Rectal smooth muscle tissue (tissue), 1 donor: ENCODE results near the gene TCP11.

Source experiments
- H3K27ac ChIP-seq: one replicate; pipeline ENCODE4 v1.7.0; 2013; ENCODE audit warnings: low read depth, low read length, inconsistent platforms
- H3K27me3 ChIP-seq: one replicate; pipeline ENCODE4 v1.7.0; 2013; ENCODE audit warnings: low read length; ENCODE audit not compliant: control insufficient read depth, insufficient read depth
- H3K36me3 ChIP-seq: one replicate; pipeline ENCODE4 v1.7.0; 2013; ENCODE audit warnings: low read length; ENCODE audit not compliant: control insufficient read depth, insufficient read depth
- H3K4me1 ChIP-seq: one replicate; pipeline ENCODE4 v1.7.0; 2013; ENCODE audit warnings: low read length; ENCODE audit not compliant: control insufficient read depth, insufficient read depth
- H3K4me3 ChIP-seq: one replicate; pipeline ENCODE4 v1.7.0; 2013; ENCODE audit warnings: low read length
- H3K9ac ChIP-seq: one replicate; pipeline ENCODE4 v1.7.0; 2013; ENCODE audit warnings: low read length

Gene TCP11

GRCh38 chr6:35094183-35094582 lies 47.0 kb downstream of the TCP11 start:
- no peaks in the 10 kb centered on the region for H3K27me3 ChIP-seq
- H3K4me3 ChIP-seq: no peak overlapping the region
- H3K4me1 ChIP-seq: peaks cover 38% of the 10 kb centered on the region
- H3K27ac ChIP-seq: no peak overlapping the region
- no peak overlapping the region for H3K9ac ChIP-seq
- peaks cover 10% of the 10 kb centered on the region for H3K36me3 ChIP-seq

DNA sequence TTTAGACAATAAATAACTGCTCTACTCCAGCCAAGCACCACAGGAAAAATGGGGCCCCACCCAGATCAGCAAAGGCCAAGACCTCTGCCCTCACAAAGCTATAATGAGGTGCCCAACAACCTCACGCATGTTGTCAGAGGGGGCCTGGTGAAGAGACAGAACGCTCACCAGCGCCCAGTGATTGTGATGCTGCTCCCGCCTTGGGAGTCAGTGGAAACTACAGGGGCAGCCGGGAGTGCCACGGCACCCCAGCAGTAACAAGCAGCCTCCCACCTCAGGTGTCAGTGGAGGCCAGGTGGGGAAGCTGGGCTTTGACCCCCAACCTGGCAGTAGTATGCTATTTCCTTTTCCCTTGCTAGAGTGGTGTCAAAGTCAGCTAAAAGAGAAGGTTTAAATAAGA lies 47.4 kb downstream of the TCP11 start:
- Histone ChIP-seq H3K36me3 (peaks cover 13% of the 10 kb centered on the region), H3K27me3 (no peaks in the 10 kb centered on the region), H3K9ac (no peak overlapping the region), H3K4me1 (peaks cover 42% of the 10 kb centered on the region), H3K4me3 (no peak overlapping the region), H3K27ac (no peak overlapping the region)

DNA sequence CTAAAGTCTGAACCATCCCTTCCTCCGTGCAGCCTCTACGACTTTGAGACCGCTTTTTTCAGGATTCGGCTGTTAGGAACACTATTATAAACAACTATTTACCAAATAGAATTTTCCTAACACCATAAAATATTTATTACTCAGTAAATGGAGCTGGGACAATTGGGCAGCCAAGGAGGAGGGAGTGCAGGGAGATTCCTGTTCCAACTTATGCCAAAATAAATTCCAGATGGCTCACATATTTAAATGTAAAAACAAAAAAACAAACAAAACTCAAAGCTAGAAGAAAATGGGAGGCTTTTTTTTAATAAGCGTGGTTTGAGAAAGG lies 48.1 kb downstream of the TCP11 start:
- peaks cover 42% of the 10 kb centered on the region for H3K4me1 ChIP-seq
- H3K27me3 ChIP-seq: no peaks in the 10 kb centered on the region
- no peak overlapping the region for H3K9ac ChIP-seq
- no peak overlapping the region for H3K4me3 ChIP-seq
- peaks cover 17% of the 10 kb centered on the region for H3K36me3 ChIP-seq
- H3K27ac ChIP-seq: peak overlapping the region; percentile 54

GRCh38 chr6:35092362-35093117 lies 48.6 kb downstream of the TCP11 start:
- H3K27me3 ChIP-seq: no peaks in the 10 kb centered on the region
- peak overlapping the region; percentile 54 for H3K27ac ChIP-seq
- peaks cover 17% of the 10 kb centered on the region for H3K36me3 ChIP-seq
- peaks cover 42% of the 10 kb centered on the region for H3K4me1 ChIP-seq
- H3K4me3 ChIP-seq: no peak overlapping the region
- no peak overlapping the region for H3K9ac ChIP-seq

DNA sequence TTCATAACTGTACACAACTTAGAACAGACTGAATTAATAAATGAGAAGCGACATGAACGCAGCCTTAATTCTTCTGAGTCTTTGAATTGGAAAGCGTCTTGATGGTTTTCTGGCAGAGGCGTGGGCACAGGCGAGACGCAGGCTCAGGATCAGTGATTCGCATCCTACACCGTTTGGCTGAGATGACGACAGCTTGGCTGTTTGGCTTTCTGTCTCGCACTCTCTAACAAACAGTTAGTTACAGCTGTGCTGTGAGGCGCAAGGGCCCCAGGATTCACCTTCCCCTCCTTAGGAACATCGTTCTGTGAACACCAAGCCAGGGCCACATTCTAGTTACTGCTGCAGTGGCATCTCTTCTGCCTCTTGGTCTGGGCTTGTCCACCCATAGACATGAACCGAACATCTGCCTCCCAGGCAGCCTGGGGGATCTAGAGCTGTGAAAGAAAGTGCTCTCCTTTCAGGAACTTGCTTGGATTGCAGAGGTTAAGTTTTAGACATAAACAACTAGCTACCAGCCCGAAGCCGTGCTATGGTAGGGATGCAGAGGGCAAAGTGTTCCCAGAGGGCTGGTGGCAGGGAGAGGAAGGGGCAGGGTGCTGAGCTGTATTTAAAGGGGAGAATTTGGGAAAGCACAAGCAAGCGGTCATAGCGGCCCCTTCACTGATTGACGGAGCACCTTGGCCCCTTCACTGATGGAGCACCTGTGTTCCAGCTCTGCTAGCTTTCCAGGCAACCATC lies 49.6 kb downstream of the TCP11 start:
- Histone ChIP-seq H3K27ac (peak overlapping the region; percentile 54), H3K9ac (no peak overlapping the region)

DNA sequence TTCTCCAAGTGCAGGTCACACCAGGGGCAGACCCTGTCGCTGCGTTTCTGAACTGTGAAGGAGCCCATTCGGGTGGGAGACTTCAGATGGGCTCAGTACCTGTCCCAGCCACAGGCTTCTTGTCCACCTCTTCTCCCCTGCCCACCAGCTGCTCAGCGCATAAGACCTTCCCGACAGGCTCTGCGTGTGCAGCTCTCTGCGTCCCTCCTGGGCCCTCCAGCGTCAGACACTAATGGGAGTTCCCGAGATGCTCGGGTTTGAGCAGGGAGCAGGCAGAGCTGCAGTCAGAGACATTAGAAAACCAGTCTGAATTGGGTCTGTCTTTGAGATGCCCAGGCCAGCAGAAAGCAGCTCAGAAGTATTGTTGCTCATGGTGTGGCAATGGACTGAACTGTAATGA lies 50.4 kb downstream of the TCP11 start:
- peak overlapping the region; percentile 54 for H3K27ac ChIP-seq
- peaks cover 35% of the 10 kb centered on the region for H3K4me1 ChIP-seq

More for the DNA sequence above, 49.6 kb downstream of the TCP11 start:
- Histone ChIP-seq H3K36me3 (peaks cover 27% of the 10 kb centered on the region), H3K4me1 (peaks cover 42% of the 10 kb centered on the region), H3K4me3 (no peak overlapping the region), H3K27me3 (no peaks in the 10 kb centered on the region)

GRCh38 chr6:35089935-35090505 lies 51.1 kb downstream of the TCP11 start:
- Histone ChIP-seq H3K9ac (no peak overlapping the region), H3K27ac (peak overlapping the region; percentile 54), H3K4me3 (no peak overlapping the region), H3K36me3 (peaks cover 35% of the 10 kb centered on the region), H3K27me3 (no peaks in the 10 kb centered on the region), H3K4me1 (peaks cover 34% of the 10 kb centered on the region)

More for the DNA sequence above, 50.4 kb downstream of the TCP11 start:
- Histone ChIP-seq H3K36me3 (peaks cover 32% of the 10 kb centered on the region), H3K9ac (no peak overlapping the region), H3K4me3 (no peak overlapping the region), H3K27me3 (no peaks in the 10 kb centered on the region)

- Histone ChIP-seq H3K4me3 (no peak overlapping the region), H3K27me3 (no peaks in the 10 kb centered on the region), H3K9ac (no peak overlapping the region), H3K4me1 (peaks cover 34% of the 10 kb centered on the region), H3K36me3 (peaks cover 35% of the 10 kb centered on the region), H3K27ac (peak overlapping the region; percentile 54)
Observed at GRCh38 chr6:35089216-35089934, 51.8 kb downstream of the TCP11 start.

GRCh38 chr6:35088281-35089215 lies 52.6 kb downstream of the TCP11 start:
- Histone ChIP-seq H3K4me3 (no peak overlapping the region), H3K27ac (peak overlapping the region; percentile 54), H3K36me3 (peaks cover 40% of the 10 kb centered on the region), H3K27me3 (no peaks in the 10 kb centered on the region), H3K9ac (no peak overlapping the region), H3K4me1 (peaks cover 34% of the 10 kb centered on the region)

- Histone ChIP-seq H3K4me3 (no peak overlapping the region), H3K9ac (no peak overlapping the region), H3K27me3 (no peaks in the 10 kb centered on the region), H3K4me1 (peaks cover 31% of the 10 kb centered on the region), H3K36me3 (peaks cover 49% of the 10 kb centered on the region), H3K27ac (peak overlapping the region; percentile 28)
Observed at GRCh38 chr6:35087361-35088280, 53.5 kb downstream of the TCP11 start.
